Body of pancreas (tissue), 4 donors: ENCODE measurements around the gene AIP. TPM values are rescaled to one million over a fixed set of nuclear protein-coding genes. Genes with fewer than 3 reads are reported as not detected.
"Not testable (repeated sequence)": the region's sequence is repeated elsewhere in the genome, so short reads cannot be mapped to it uniquely, and the experiment has no call there.

Experiments used
- ATAC-seq: fragments of 150-250 bp; one replicate; pipeline ENCODE4 v1.9.1; 2016
- DNase-seq, 4 donors: peaks; one replicate each; pipeline ENCODE4 v3.0.0-alpha.2; 2019
- H3K27ac ChIP-seq, 4 donors: fragments of 200-600 bp; sonication (generic); 1 replicate in 3 of 4; 2 replicates in 1 of 4; pipeline versions ENCODE4 v1.5.1 to v1.6.1; 2016 to 2019; ENCODE audit warnings: mild to moderate bottlenecking in 1 of 4, mixed read lengths in 1 of 4, moderate library complexity in 1 of 4
- H3K27me3 ChIP-seq, 2 donors: fragments of 200-600 bp; sonication (generic); one replicate each; pipeline ENCODE4 v1.6.0; 2016; ENCODE audit warnings: mild to moderate bottlenecking in 1 of 2
- H3K36me3 ChIP-seq, 2 donors: fragments of 200-600 bp; sonication (generic); replicated peaks in 1 of 2; 2 replicates each; pipeline ENCODE4 v1.5.1; 2016; ENCODE audit warnings: low read depth in 2 of 2; ENCODE audit not compliant: insufficient read depth in 1 of 2
- H3K4me1 ChIP-seq: fragments of 200-600 bp; sonication (generic); one replicate; pipeline ENCODE4 v1.6.0; 2016
- H3K4me3 ChIP-seq, 2 donors: fragments of 200-600 bp; sonication (generic); 1 replicate in 1 of 2; 2 replicates in 1 of 2; pipeline ENCODE4 v1.5.1; 2016 to 2019
- H3K9me3 ChIP-seq, 3 donors: fragments of 200-600 bp; sonication (generic); 1 replicate in 2 of 3; 2 replicates in 1 of 3; pipeline ENCODE4 v1.5.1; 2016
- CTCF ChIP-seq, 7 experiments: fragments of 450-650 bp in 4 of 7; fragments of 200-600 bp in 3 of 7; sonication (generic) in 3 of 7; IDR thresholded peaks; one replicate each; pipeline ENCODE4 v1.5.1; 2016 to 2019; ENCODE audit warnings: antibody characterized with exemption in 7 of 7
- POLR2A ChIP-seq, 3 donors: fragments of 450-650 bp; IDR thresholded peaks; one replicate each; pipeline ENCODE4 v1.6.1; 2016; ENCODE audit warnings: antibody characterized with exemption in 3 of 3, mild to moderate bottlenecking in 2 of 3
- WGBS, 2 donors: methylation state at CpG; one replicate each; pipeline ENCODE4 v1.1.5; 2017; 5-methylcytosine and 5-hydroxymethylcytosine counted together
- intact Hi-C: fragments of 100-400 bp; cut with DNase I; formaldehyde crosslinking; loops from one replicate; pipeline ENCODE4 v1.15.1; 2023
- total RNA-seq, 2 donors: library from RNA; depleted of rRNA; stranded (reverse); fragments of >200 nt; gene quantifications; one replicate each; pipeline ENCODE4 v1.1.0, GENCODE V29; 2016

AIP gene
- total RNA-seq, 2 donors from 2014 or later = 21.4 to 39.7 TPM

- 0% methylated on average over 2 to 64 of the region's 76 CpGs for WGBS, 2 donors
- TF ChIP-seq CTCF (IDR thresholded peaks at IDR 0.05) = peak; percentile 18 to 66 (median 48)
- peak; percentile 83 to 95 (median 92) for TF ChIP-seq POLR2A (IDR thresholded peaks at IDR 0.05)
- DNase-seq (peak; percentile 91 to 95 (median 92)), ATAC-seq (peak; percentile 84)
- peak within 1 kb of the TSS; percentile 85 to 89 for H3K4me3 ChIP-seq
- no peaks in the 10 kb centered on the region for H3K9me3 ChIP-seq
- H3K36me3 ChIP-seq = no peaks in the 10 kb centered on the region
- H3K27ac ChIP-seq = peak within 1 kb of the TSS; percentile 82 to 93 (median 87)
- H3K27me3 ChIP-seq = no peaks in the 10 kb centered on the region
- peaks cover 49% of the 10 kb centered on the region for H3K4me1 ChIP-seq
- intact Hi-C loops = no loop called here
These were observed 13.9 kb upstream of the AIP start, which contains the start of gene TMEM134 for GRCh38 chr11:67468759-67469507. TSS of gene TMEM134 (minus strand) at chr11:67469251. CDS start at chr11:67469192, 59 bp downstream.

- DNase-seq (no peak), ATAC-seq (no peak)
- no peak for TF ChIP-seq CTCF (IDR thresholded peaks at IDR 0.05)
- no peak for TF ChIP-seq POLR2A (IDR thresholded peaks at IDR 0.05)
- Histone ChIP-seq H3K27me3 (no peaks in the 10 kb centered on the region), H3K9me3 (no peaks in the 10 kb centered on the region), H3K36me3 (no peaks in the 10 kb centered on the region), H3K27ac (peak overlapping the region; percentile 57 to 93 (median 84)), H3K4me1 (peaks cover 44% of the 10 kb centered on the region), H3K4me3 (peak overlapping the region in 1 of 2 donors; percentile 8)
- intact Hi-C loops = no loop called here
- 8 to 10% methylated on average over 7 to 9 of the region's 9 CpGs for WGBS, 2 donors
These were observed 13.4 kb upstream of the AIP start for GRCh38 chr11:67469508-67469811.

- Histone ChIP-seq H3K36me3 (no peaks in the 10 kb centered on the region), H3K9me3 (no peaks in the 10 kb centered on the region), H3K4me3 (no peak overlapping the region), H3K27ac (no peak overlapping the region), H3K27me3 (no peaks in the 10 kb centered on the region), H3K4me1 (peaks cover 37% of the 10 kb centered on the region)
- no peak for ATAC-seq
- intact Hi-C loops = no loop called here
- no peak for TF ChIP-seq CTCF (IDR thresholded peaks at IDR 0.05)
- no peak for TF ChIP-seq POLR2A (IDR thresholded peaks at IDR 0.05)
- no peak for DNase-seq
- WGBS, 2 donors = 82 to 85% methylated on average over 8 of the region's 8 CpGs
These were observed 12.4 kb upstream of the AIP start for GRCh38 chr11:67470337-67471002.

GRCh38 chr11:67472882-67473281 lies 9.9 kb upstream of the AIP start:
- ATAC-seq (no peak), DNase-seq (no peak)
- WGBS, 2 donors = 60 to 79% methylated on average over 6 to 7 of the region's 7 CpGs
- Histone ChIP-seq H3K4me3 (no peak overlapping the region), H3K36me3 (no peaks in the 10 kb centered on the region), H3K9me3 (no peaks in the 10 kb centered on the region), H3K27me3 (no peaks in the 10 kb centered on the region), H3K27ac (no peak overlapping the region), H3K4me1 (peaks cover 12% of the 10 kb centered on the region)
- TF ChIP-seq CTCF (IDR thresholded peaks at IDR 0.05) (no peak), POLR2A (IDR thresholded peaks at IDR 0.05) (no peak)
- intact Hi-C loops = no loop called here

- H3K4me3 ChIP-seq, H3K9me3 ChIP-seq, intact Hi-C loops, H3K4me1 ChIP-seq, H3K36me3 ChIP-seq, H3K27me3 ChIP-seq, H3K27ac ChIP-seq, DNase-seq, ATAC-seq: not testable (repeated sequence)
- 62 to 63% methylated on average over 10 of the region's 10 CpGs for WGBS, 2 donors
These were observed 6.1 kb upstream of the AIP start for GRCh38 chr11:67476692-67477091.

GRCh38 chr11:67477344-67478050 lies 5.3 kb upstream of the AIP start:
- DNase-seq, H3K4me3 ChIP-seq, H3K4me1 ChIP-seq, H3K27ac ChIP-seq, H3K36me3 ChIP-seq, intact Hi-C loops, H3K9me3 ChIP-seq, ATAC-seq, H3K27me3 ChIP-seq: not testable (repeated sequence)
- WGBS, 2 donors = 72 to 81% methylated on average over 14 to 15 of the region's 16 CpGs
